ENCODE data around the gene ADRM1.

DNA sequence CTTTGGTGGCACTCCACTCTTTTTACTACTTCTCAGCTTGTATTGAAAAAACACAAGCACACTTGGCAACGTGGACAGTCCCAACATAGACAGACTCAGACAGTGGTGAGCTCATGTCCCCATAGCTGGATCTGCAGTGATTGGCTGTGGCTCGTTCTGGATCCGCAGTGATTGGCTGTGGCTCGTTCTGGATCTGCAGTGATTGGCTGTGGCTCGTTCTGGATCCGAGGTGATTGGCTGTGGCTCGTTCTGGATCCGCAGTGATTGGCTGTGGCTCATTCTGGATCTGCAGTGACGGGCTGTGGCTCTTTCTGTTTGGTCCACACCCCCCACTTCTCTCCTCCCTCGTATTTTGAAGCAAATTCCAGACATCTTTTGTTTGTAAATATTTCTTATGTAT is 36.5 kb upstream of the ADRM1 start:
- TF ChIP-seq ZNF274 (IDR thresholded peaks at IDR 0.05; ENCODE audit: low read depth, low read length): no peak
- no peak for TF ChIP-seq SUZ12 (IDR thresholded peaks at IDR 0.05; ENCODE audit: extremely low read depth, insufficient read depth, insufficient read length)
- TF ChIP-seq YY1 (IDR thresholded peaks at IDR 0.05; ENCODE audit: insufficient read depth, insufficient read length): no peak
